Breast epithelium (tissue), 3 donors: ENCODE results near the gene CCDC74A.
"Not testable (repeated sequence)": the region's sequence is repeated elsewhere in the genome, so short reads cannot be mapped to it uniquely, and the experiment has no call there.

Experiments used
- POLR2A ChIP-seq: fragments of 450-650 bp; IDR thresholded peaks from one replicate; pipeline ENCODE4 v1.6.1; 2016; ENCODE audit warnings: antibody characterized with exemption, mild to moderate bottlenecking, moderate library complexity
- POLR2AphosphoS5 ChIP-seq, 3 donors: sonication (generic); formaldehyde crosslinking; IDR thresholded peaks; one replicate each; pipeline ENCODE4 v1.6.1; 2017; ENCODE audit warnings: antibody characterized with exemption in 3 of 3
- TF ChIP-seq, protein P1 (sequence below), 3 donors: fragments of 450-650 bp; IDR thresholded peaks; one replicate each; pipeline ENCODE4 v1.5.1; 2016 to 2017; ENCODE audit warnings: antibody characterized with exemption in 3 of 3, mild to moderate bottlenecking in 3 of 3, moderate library complexity in 3 of 3

DNA sequence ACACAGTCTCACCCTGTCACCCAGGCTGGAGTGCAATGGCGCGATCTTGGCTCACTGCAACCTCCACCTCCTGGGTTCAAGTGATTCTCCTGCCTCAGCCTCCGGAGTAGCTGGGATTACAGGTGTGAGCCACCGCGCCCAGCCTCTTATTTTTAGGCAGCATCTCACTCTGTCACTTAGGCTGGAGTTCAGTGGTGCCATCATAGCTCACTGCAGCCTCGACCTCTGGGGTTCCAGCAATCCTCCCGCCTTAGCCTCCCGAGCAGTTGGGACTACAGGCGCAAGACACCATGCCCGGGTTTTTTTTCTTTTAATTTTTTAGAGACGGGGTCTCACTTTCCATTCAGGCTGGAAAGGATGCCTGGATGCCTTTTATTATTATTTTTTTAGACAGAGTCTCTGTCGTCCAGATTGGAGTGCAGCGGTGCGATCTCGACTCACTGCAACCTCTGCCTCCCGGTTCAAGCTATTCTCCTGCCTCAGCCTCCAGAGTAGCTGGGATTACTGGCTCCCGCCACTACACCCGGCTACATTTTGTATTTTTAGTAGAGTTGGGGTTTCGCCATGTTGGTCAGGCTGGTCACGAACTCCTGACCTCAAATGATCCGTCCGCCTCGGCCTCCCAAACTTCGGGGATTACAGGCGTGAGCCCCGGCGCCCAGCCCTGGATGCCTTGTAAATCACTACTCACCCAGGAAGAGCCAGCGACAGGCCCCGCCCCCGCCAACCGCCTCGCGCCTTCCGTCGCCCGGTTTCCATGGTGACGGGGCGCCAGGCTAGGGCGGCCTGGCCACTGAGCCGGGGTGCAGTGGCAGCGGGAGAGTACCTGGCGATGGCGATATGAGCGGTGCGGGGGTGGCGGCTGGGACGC, at the start of gene CCDC74A:
- TF ChIP-seq, protein P1, sequence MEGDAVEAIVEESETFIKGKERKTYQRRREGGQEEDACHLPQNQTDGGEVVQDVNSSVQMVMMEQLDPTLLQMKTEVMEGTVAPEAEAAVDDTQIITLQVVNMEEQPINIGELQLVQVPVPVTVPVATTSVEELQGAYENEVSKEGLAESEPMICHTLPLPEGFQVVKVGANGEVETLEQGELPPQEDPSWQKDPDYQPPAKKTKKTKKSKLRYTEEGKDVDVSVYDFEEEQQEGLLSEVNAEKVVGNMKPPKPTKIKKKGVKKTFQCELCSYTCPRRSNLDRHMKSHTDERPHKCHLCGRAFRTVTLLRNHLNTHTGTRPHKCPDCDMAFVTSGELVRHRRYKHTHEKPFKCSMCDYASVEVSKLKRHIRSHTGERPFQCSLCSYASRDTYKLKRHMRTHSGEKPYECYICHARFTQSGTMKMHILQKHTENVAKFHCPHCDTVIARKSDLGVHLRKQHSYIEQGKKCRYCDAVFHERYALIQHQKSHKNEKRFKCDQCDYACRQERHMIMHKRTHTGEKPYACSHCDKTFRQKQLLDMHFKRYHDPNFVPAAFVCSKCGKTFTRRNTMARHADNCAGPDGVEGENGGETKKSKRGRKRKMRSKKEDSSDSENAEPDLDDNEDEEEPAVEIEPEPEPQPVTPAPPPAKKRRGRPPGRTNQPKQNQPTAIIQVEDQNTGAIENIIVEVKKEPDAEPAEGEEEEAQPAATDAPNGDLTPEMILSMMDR (IDR thresholded peaks at IDR 0.05), result not testable (repeated sequence)
- TF ChIP-seq POLR2AphosphoS5 (IDR thresholded peaks at IDR 0.05); POLR2A: not testable (repeated sequence)
